Left cardiac atrium (tissue), 4 donors: ENCODE data around the gene HECW1. TPM values are rescaled to one million over a fixed set of nuclear protein-coding genes. Genes with fewer than 3 reads are reported as not detected.
"Not testable (repeated sequence)": the region's sequence is repeated elsewhere in the genome, so short reads cannot be mapped to it uniquely, and the experiment has no call there.

ENCODE experiments used
- ATAC-seq, 2 donors: fragments of 200-7000 bp; cut with Tn5 transposase; one replicate each; pipeline ENCODE4 v1.9.1; 2020; ENCODE audit warnings: mild to moderate bottlenecking in 2 of 2, moderate library complexity in 2 of 2
- DNase-seq: peaks from one replicate; pipeline ENCODE4 v3.0.0-alpha.2; 2020
- intact Hi-C, 2 donors: fragments of 100-400 bp; cut with DNase I; formaldehyde crosslinking; loops; one replicate each; pipeline versions ENCODE4 v1.14.1 to v1.15.1; 2022 to 2023
- total RNA-seq, 2 donors: library from RNA; stranded (reverse); fragmentation: NEBNext Ultra II Directional; extraction: Animal tissue kit (Norgen Biotek cat#: 25700); gene quantifications; one replicate each; pipeline ENCODE4 v1.2.1, GENCODE V29; 2021
- donor health status: DM: no; HTN: yes; CAD: no.
- donor health status: DM: no; HTN: yes; CAD: no; lungs with severe emphysema.
- donor health status: DM: yes; HTN: yes; CAD: no.
- donor health status: Dilated cardiomyopathy.

The HECW1 gene
- total RNA-seq, 2 donors from 2014 or later, result not detected

GRCh38 chr7:43467846-43468245, 355.4 kb downstream of the HECW1 start:
- ATAC-seq (no peak), DNase-seq (no peak)
- intact Hi-C loops, result no loop called here

GRCh38 chr7:43469051-43469450, 356.6 kb downstream of the HECW1 start:
- DNase-seq (no peak), ATAC-seq (peak in 1 of 2 donors; percentile 34)
- intact Hi-C loops, result no loop called here

- intact Hi-C loops, result no loop called here
- DNase-seq (no peak), ATAC-seq (no peak)
These were observed 357.7 kb downstream of the HECW1 start for GRCh38 chr7:43470110-43470509.

- ATAC-seq (no peak), DNase-seq (no peak)
- intact Hi-C loops, result no loop called here
These were observed 363.5 kb downstream of the HECW1 start for GRCh38 chr7:43475983-43476382.

GRCh38 chr7:43476896-43477295, 364.4 kb downstream of the HECW1 start:
- intact Hi-C loops, result no loop called here
- ATAC-seq (no peak), DNase-seq (no peak)

- intact Hi-C loops, result no loop called here
- no peak for ATAC-seq
- no peak for DNase-seq
These were observed 366.6 kb downstream of the HECW1 start for GRCh38 chr7:43479042-43479441.

GRCh38 chr7:43479543-43479942, 367.1 kb downstream of the HECW1 start:
- intact Hi-C loops, result no loop called here
- ATAC-seq (no peak), DNase-seq (no peak)

GRCh38 chr7:43480581-43480980, 368.1 kb downstream of the HECW1 start:
- intact Hi-C loops, result no loop called here
- ATAC-seq, result no peak
- no peak for DNase-seq

GRCh38 chr7:43481902-43482678, 369.6 kb downstream of the HECW1 start:
- ATAC-seq, result no peak
- intact Hi-C loops, result no loop called here
- no peak for DNase-seq

- DNase-seq, result no peak
- intact Hi-C loops, result no loop called here
- no peak for ATAC-seq
These were observed 370.3 kb downstream of the HECW1 start for GRCh38 chr7:43482679-43483252.

GRCh38 chr7:43484678-43485395, 372.4 kb downstream of the HECW1 start:
- peak in 1 of 2 donors; percentile 66 for ATAC-seq

GRCh38 chr7:43485580-43485979, 373.1 kb downstream of the HECW1 start:
- ATAC-seq (no peak), DNase-seq (no peak)
- intact Hi-C loops, result no loop called here

More at GRCh38 chr7:43484678-43485395, 372.4 kb downstream of the HECW1 start:
- intact Hi-C loops, result no loop called here
- no peak for DNase-seq

- ATAC-seq, DNase-seq, intact Hi-C loops: not testable (repeated sequence)
These were observed 373.6 kb downstream of the HECW1 start for GRCh38 chr7:43486008-43486407.

GRCh38 chr7:43486634-43487033, 374.2 kb downstream of the HECW1 start:
- no peak for ATAC-seq
- no peak for DNase-seq
- intact Hi-C loops, result no loop called here

GRCh38 chr7:43487731-43488073, 375.3 kb downstream of the HECW1 start:
- ATAC-seq (no peak), DNase-seq (no peak)
- intact Hi-C loops, result no loop called here

GRCh38 chr7:43489257-43489656, 376.8 kb downstream of the HECW1 start:
- ATAC-seq (no peak), DNase-seq (no peak)
- intact Hi-C loops, result no loop called here

- ATAC-seq (peak in 1 of 2 donors; percentile 32), DNase-seq (no peak)
- intact Hi-C loops, result no loop called here
These were observed 377.6 kb downstream of the HECW1 start for GRCh38 chr7:43490016-43490415.

- ATAC-seq (no peak), DNase-seq (no peak)
- intact Hi-C loops, result no loop called here
These were observed 378.7 kb downstream of the HECW1 start for GRCh38 chr7:43491123-43491522.

- DNase-seq (no peak), ATAC-seq (peak in 1 of 2 donors; percentile 86)
- intact Hi-C loops, result no loop called here
These were observed 379.5 kb downstream of the HECW1 start for GRCh38 chr7:43491984-43492383.

GRCh38 chr7:43492896-43493295, 380.4 kb downstream of the HECW1 start:
- ATAC-seq (no peak), DNase-seq (no peak)
- intact Hi-C loops, result no loop called here
